Stimulated activated CD4-positive, alpha-beta T cell treated with anti-CD3 and anti-CD28 coated beads, Interleukin-15, amount 100 ng/mL, for 1 hour (primary cell): ENCODE measurements around the gene MBD4.
"Not testable (repeated sequence)": the region's sequence is repeated elsewhere in the genome, so short reads cannot be mapped to it uniquely, and the experiment has no call there.

Experiments used
- DNase-seq, 2 donors: peaks; one replicate each; pipeline ENCODE4 v3.0.0-alpha.2; 2020; ENCODE audit warnings: low read depth in 1 of 2, low spot score in 1 of 2

The MBD4 gene

GRCh38 chr3:129432671-129433070, 7.1 kb downstream of the MBD4 start:
- DNase-seq: no peak

GRCh38 chr3:129432036-129432435, 7.7 kb downstream of the MBD4 start:
- DNase-seq: no peak

- no peak for DNase-seq
Measured at GRCh38 chr3:129429602-129430001, 10.1 kb downstream of the MBD4 start.

- no peak for DNase-seq
Measured at GRCh38 chr3:129429080-129429451, 10.7 kb downstream of the MBD4 start.

GRCh38 chr3:129428376-129429079, 11.2 kb downstream of the MBD4 start, which contains the start of gene EFCAB12:
Gene EFCAB12 (minus strand): TSS chr3:129428636. CDS start chr3:129428488, 148 bp downstream.
- DNase-seq: peak; percentile 76 to 81

- no peak for DNase-seq
Measured at GRCh38 chr3:129428007-129428375, 11.8 kb downstream of the MBD4 start.

GRCh38 chr3:129425619-129426018, 14.1 kb downstream of the MBD4 start:
- DNase-seq: no peak

GRCh38 chr3:129425213-129425612, 14.5 kb downstream of the MBD4 start:
- DNase-seq: no peak

- DNase-seq: no peak
Measured at GRCh38 chr3:129424185-129424841, 15.4 kb downstream of the MBD4 start.

GRCh38 chr3:129422897-129423296, 16.9 kb downstream of the MBD4 start:
- DNase-seq: no peak

- DNase-seq: no peak
Measured at GRCh38 chr3:129421988-129422745, 17.6 kb downstream of the MBD4 start.

- no peak for DNase-seq
Measured at GRCh38 chr3:129421236-129421883, 18.4 kb downstream of the MBD4 start.

- DNase-seq: no peak
Measured at GRCh38 chr3:129419476-129419875, 20.3 kb downstream of the MBD4 start.

- DNase-seq: no peak
Measured at GRCh38 chr3:129418041-129418973, 21.4 kb downstream of the MBD4 start.

- DNase-seq: no peak
Measured at GRCh38 chr3:129417326-129417725, 22.4 kb downstream of the MBD4 start.

- DNase-seq: no peak
Measured at GRCh38 chr3:129416415-129416814, 23.3 kb downstream of the MBD4 start.

GRCh38 chr3:129415830-129416229, 23.9 kb downstream of the MBD4 start:
- DNase-seq: no peak

GRCh38 chr3:129415378-129415777, 24.4 kb downstream of the MBD4 start:
- DNase-seq: no peak

- no peak for DNase-seq
Measured at GRCh38 chr3:129413687-129414506, 25.9 kb downstream of the MBD4 start.

GRCh38 chr3:129413238-129413637, 26.5 kb downstream of the MBD4 start:
- not testable (repeated sequence) for DNase-seq
